GM12878 (cell line): ENCODE measurements around the gene KRTCAP3. TPM values are rescaled to one million over a fixed set of nuclear protein-coding genes. Genes with fewer than 3 reads are reported as not detected.
A peak's percentile ranks its signal among the peaks of the same experiment; 100 is the strongest.

Experiments used
- CBFB ChIP-seq: IDR thresholded peaks from 2 replicates; pipeline ENCODE4 v1.6.1; 2016; ENCODE audit warnings: antibody characterized with exemption, low read depth
- CREM ChIP-seq: IDR thresholded peaks from 2 replicates; pipeline ENCODE4 v1.6.1; 2014; ENCODE audit warnings: antibody characterized with exemption, low read depth
- HDAC2 ChIP-seq: fragments of 200-600 bp; sonication (generic); IDR thresholded peaks from 2 replicates; pipeline ENCODE4 v1.6.1; 2017
- HDGF ChIP-seq: fragments of 450-650 bp; IDR thresholded peaks from 2 replicates; pipeline ENCODE4 v1.6.1; 2016; ENCODE audit warnings: antibody characterized with exemption
- MAX ChIP-seq: IDR thresholded peaks from 2 replicates; pipeline ENCODE4 v1.6.1; 2012; ENCODE audit warnings: low read depth, low read length, improper control_type of control experiment
- MEF2A ChIP-seq: IDR thresholded peaks from 2 replicates; pipeline ENCODE4 v1.6.1; 2011; ENCODE audit warnings: low read depth, mild to moderate bottlenecking, low read length, moderate library complexity; ENCODE audit not compliant: insufficient read depth
- NR2F1 ChIP-seq: fragments of 450-650 bp; conservative IDR thresholded peaks from 2 replicates; pipeline ENCODE4 v1.6.1; 2017; ENCODE audit warnings: mild to moderate bottlenecking
- RAD21 ChIP-seq: IDR thresholded peaks from 2 replicates; pipeline ENCODE4 v1.6.1; 2011; ENCODE audit warnings: mild to moderate bottlenecking, low read depth, low read length, moderate library complexity; ENCODE audit not compliant: insufficient read depth
- SRF ChIP-seq, 2 experiments: IDR thresholded peaks; 2 replicates each; pipeline ENCODE4 v1.6.1; 2011; ENCODE audit warnings: low read depth in 2 of 2, low read length in 2 of 2, mild to moderate bottlenecking in 1 of 2, moderate library complexity in 1 of 2
- STAT3 ChIP-seq: IDR thresholded peaks from 2 replicates; pipeline ENCODE4 v1.6.1; 2011; ENCODE audit warnings: low read depth, low read length, improper control_type of control experiment
- SUPT20H ChIP-seq: IDR thresholded peaks from 2 replicates; pipeline ENCODE4 v1.6.1; 2011; ENCODE audit warnings: low read depth, mild to moderate bottlenecking, low read length, moderate library complexity, borderline replicate concordance; ENCODE audit not compliant: control insufficient read depth
- TBL1XR1 ChIP-seq: IDR thresholded peaks from 2 replicates; pipeline ENCODE4 v1.6.1; 2012; ENCODE audit warnings: low read depth, low read length, improper control_type of control experiment
- TCF12 ChIP-seq: IDR thresholded peaks from 2 replicates; pipeline ENCODE4 v1.6.1; 2011; ENCODE audit warnings: low read depth, mild to moderate bottlenecking, low read length
- USF1 ChIP-seq: IDR thresholded peaks from 2 replicates; pipeline ENCODE4 v1.6.1; 2011; ENCODE audit warnings: borderline replicate concordance, low read depth, mild to moderate bottlenecking, moderate library complexity, mixed read lengths, low read length; ENCODE audit not compliant: insufficient read depth; ENCODE audit errors: extremely low read length
- ZNF217 ChIP-seq: fragments of 450-650 bp; IDR thresholded peaks from 2 replicates; pipeline ENCODE4 v1.6.1; 2017; ENCODE audit warnings: antibody characterized with exemption, mild to moderate bottlenecking
- polyA plus RNA-seq, 11 experiments: library from polyadenylated mRNA; depleted of rRNA in 4 of 11; unstranded in 6 of 11; stranded (reverse) in 5 of 11; fragments of >200 nt; fragmentation: Nextera tagmentation in 4 of 11; fragmentation: Illumina TruSeq in 1 of 11; extraction: Ambion mirVana in 4 of 11; extraction: Trizol in 1 of 11; gene quantifications; 1 replicate in 1 of 11; 2 replicates in 10 of 11; pipeline versions ENCODE4 v1.2.1 to v1.2.3, GENCODE V29; 2011 to 2016; ENCODE audit warnings: inconsistent platforms in 2 of 11, missing spikeins in 2 of 11, low read depth in 1 of 11
- total RNA-seq, 4 experiments: library from RNA; depleted of rRNA in 3 of 4; stranded (reverse); fragments of >200 nt in 3 of 4; fragmentation: Illumina TruSeq in 1 of 4; extraction: Trizol in 1 of 4; gene quantifications; 2 replicates each; pipeline versions ENCODE4 v1.2.1 to v1.2.3, GENCODE V29; 2013 to 2021
- TF ChIP-seq, protein P1 (sequence below): fragments of 450-650 bp; IDR thresholded peaks from 2 replicates; pipeline ENCODE4 v1.6.1; 2016; ENCODE audit warnings: mild to moderate bottlenecking, moderate library complexity, borderline replicate concordance
- TF ChIP-seq, protein P2 (sequence below): fragments of 450-650 bp; formaldehyde crosslinking; IDR thresholded peaks from 2 replicates; pipeline ENCODE4 v1.5.0; 2022; ENCODE audit warnings: mild to moderate bottlenecking, missing genetic modification characterization
- TF ChIP-seq, protein P3 (sequence below): fragments of 450-650 bp; IDR thresholded peaks from 2 replicates; pipeline ENCODE4 v1.6.1; 2017; ENCODE audit warnings: mild to moderate bottlenecking, low read depth, inconsistent platforms; ENCODE audit not compliant: poor library complexity, severe bottlenecking

Gene KRTCAP3
- total and polyA plus RNA-seq, 10 of the 15 experiments (the other 5 are each of a cell fraction or from before 2014, with no cell fraction given): 0.26 to 2.2 (median 0.82) TPM; not detected in 1

DNA sequence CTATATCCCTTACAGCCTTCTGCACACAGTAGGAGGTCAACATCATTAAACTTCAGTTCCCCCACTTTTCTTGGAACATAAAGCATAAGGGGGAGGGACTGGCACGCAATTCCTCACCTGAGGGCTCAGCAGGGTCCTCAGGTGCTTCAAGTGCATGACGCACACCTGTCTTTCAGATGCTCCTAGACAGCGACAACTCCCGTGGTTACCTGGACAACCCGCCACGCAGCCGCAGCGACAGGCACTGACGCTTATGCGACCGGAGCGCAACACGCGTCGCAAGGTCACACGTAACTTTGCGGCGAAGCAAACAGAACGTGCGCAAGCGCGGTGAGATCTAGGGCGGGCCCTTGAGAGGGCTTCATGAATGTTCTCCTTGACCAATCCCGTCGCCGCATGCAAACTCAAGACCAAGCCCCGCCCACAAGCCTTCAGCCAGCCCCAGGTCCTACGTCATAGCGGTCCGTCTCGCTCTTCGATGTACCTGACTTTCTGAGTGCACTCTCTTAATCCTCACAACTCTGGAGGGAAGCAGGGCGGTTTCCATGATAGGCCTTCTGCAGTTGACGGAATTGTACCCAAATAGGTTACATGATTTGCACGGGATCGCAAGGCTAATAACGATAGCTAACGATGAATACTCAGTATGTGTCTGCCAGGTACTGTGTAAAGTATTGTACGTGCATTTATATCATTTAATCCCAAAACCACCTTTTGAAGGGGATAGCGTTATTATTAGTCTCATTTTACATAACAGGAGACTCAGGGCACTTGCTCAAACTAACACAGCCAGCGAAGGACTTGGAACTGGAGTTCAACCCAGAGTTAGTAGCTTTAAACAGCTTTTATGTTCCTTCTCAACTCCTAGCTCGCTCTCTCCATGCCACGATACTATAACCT is 47.6 kb downstream of the KRTCAP3 start, which contains the start of gene IFT172 (continued):
- no peak for TF ChIP-seq ZNF217
- TF ChIP-seq NR2F1: no peak
- TF ChIP-seq SRF (IDR thresholded peaks at IDR 0.05; ENCODE audit: low read depth in 2 of 2, low read length in 2 of 2): 0 out of 4 replicates have a peak, but pooled peaks of 1 of the 2 experiments have one; percentile 52
- peak; percentile 57; the same call in 1 of the 2 replicates for TF ChIP-seq HDGF
- TF ChIP-seq STAT3: no peak
- TF ChIP-seq, protein P1, sequence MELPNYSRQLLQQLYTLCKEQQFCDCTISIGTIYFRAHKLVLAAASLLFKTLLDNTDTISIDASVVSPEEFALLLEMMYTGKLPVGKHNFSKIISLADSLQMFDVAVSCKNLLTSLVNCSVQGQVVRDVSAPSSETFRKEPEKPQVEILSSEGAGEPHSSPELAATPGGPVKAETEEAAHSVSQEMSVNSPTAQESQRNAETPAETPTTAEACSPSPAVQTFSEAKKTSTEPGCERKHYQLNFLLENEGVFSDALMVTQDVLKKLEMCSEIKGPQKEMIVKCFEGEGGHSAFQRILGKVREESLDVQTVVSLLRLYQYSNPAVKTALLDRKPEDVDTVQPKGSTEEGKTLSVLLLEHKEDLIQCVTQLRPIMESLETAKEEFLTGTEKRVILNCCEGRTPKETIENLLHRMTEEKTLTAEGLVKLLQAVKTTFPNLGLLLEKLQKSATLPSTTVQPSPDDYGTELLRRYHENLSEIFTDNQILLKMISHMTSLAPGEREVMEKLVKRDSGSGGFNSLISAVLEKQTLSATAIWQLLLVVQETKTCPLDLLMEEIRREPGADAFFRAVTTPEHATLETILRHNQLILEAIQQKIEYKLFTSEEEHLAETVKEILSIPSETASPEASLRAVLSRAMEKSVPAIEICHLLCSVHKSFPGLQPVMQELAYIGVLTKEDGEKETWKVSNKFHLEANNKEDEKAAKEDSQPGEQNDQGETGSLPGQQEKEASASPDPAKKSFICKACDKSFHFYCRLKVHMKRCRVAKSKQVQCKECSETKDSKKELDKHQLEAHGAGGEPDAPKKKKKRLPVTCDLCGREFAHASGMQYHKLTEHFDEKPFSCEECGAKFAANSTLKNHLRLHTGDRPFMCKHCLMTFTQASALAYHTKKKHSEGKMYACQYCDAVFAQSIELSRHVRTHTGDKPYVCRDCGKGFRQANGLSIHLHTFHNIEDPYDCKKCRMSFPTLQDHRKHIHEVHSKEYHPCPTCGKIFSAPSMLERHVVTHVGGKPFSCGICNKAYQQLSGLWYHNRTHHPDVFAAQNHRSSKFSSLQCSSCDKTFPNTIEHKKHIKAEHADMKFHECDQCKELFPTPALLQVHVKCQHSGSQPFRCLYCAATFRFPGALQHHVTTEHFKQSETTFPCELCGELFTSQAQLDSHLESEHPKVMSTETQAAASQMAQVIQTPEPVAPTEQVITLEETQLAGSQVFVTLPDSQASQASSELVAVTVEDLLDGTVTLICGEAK: no peak
- no peak for TF ChIP-seq TBL1XR1
- TF ChIP-seq SUPT20H: no peak
- TF ChIP-seq RAD21: no peak
- TF ChIP-seq, protein P2, sequence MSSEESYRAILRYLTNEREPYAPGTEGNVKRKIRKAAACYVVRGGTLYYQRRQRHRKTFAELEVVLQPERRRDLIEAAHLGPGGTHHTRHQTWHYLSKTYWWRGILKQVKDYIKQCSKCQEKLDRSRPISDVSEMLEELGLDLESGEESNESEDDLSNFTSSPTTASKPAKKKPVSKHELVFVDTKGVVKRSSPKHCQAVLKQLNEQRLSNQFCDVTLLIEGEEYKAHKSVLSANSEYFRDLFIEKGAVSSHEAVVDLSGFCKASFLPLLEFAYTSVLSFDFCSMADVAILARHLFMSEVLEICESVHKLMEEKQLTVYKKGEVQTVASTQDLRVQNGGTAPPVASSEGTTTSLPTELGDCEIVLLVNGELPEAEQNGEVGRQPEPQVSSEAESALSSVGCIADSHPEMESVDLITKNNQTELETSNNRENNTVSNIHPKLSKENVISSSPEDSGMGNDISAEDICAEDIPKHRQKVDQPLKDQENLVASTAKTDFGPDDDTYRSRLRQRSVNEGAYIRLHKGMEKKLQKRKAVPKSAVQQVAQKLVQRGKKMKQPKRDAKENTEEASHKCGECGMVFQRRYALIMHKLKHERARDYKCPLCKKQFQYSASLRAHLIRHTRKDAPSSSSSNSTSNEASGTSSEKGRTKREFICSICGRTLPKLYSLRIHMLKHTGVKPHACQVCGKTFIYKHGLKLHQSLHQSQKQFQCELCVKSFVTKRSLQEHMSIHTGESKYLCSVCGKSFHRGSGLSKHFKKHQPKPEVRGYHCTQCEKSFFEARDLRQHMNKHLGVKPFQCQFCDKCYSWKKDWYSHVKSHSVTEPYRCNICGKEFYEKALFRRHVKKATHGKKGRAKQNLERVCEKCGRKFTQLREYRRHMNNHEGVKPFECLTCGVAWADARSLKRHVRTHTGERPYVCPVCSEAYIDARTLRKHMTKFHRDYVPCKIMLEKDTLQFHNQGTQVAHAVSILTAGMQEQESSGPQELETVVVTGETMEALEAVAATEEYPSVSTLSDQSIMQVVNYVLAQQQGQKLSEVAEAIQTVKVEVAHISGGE (CRISPR knock-in tag): no peak
- no peak for TF ChIP-seq CBFB
- peak; percentile 88; the same call in 1 of the 2 replicates for TF ChIP-seq MAX
- 0 out of 2 replicates have a peak, but pooled peaks have one; percentile 4 for TF ChIP-seq TCF12
- no peak for TF ChIP-seq USF1
- no peak for TF ChIP-seq HDAC2
- TF ChIP-seq CREM: peak; percentile 99
- TF ChIP-seq MEF2A: no peak
- TF ChIP-seq, protein P3, sequence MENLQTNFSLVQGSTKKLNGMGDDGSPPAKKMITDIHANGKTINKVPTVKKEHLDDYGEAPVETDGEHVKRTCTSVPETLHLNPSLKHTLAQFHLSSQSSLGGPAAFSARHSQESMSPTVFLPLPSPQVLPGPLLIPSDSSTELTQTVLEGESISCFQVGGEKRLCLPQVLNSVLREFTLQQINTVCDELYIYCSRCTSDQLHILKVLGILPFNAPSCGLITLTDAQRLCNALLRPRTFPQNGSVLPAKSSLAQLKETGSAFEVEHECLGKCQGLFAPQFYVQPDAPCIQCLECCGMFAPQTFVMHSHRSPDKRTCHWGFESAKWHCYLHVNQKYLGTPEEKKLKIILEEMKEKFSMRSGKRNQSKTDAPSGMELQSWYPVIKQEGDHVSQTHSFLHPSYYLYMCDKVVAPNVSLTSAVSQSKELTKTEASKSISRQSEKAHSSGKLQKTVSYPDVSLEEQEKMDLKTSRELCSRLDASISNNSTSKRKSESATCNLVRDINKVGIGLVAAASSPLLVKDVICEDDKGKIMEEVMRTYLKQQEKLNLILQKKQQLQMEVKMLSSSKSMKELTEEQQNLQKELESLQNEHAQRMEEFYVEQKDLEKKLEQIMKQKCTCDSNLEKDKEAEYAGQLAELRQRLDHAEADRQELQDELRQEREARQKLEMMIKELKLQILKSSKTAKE: no peak
